HG03457 (cell line): ENCODE results near the gene DPP6.
"Not testable (repeated sequence)": the region's sequence is repeated elsewhere in the genome, so short reads cannot be mapped to it uniquely, and the experiment has no call there.

Experiments
- ATAC-seq: cut with Tn5 transposase; IDR thresholded peaks from one replicate; pipeline ENCODE4 v1.9.1; 2021; ENCODE audit warnings: moderate number of reproducible peaks; ENCODE audit not compliant: unreplicated experiment

The DPP6 gene

GRCh38 chr7:154072395-154073181 is 20.4 kb downstream of the DPP6 start:
- ATAC-seq, result not testable (repeated sequence)

GRCh38 chr7:154078523-154078922 is 26.3 kb downstream of the DPP6 start:
- ATAC-seq, result not testable (repeated sequence)

- not testable (repeated sequence) for ATAC-seq
Measured at GRCh38 chr7:154080249-154080648, 28.1 kb downstream of the DPP6 start.

- ATAC-seq, result not testable (repeated sequence)
Measured at GRCh38 chr7:154087037-154087725, 35.0 kb downstream of the DPP6 start.

GRCh38 chr7:154092093-154092492 is 39.9 kb downstream of the DPP6 start:
- not testable (repeated sequence) for ATAC-seq

DNA sequence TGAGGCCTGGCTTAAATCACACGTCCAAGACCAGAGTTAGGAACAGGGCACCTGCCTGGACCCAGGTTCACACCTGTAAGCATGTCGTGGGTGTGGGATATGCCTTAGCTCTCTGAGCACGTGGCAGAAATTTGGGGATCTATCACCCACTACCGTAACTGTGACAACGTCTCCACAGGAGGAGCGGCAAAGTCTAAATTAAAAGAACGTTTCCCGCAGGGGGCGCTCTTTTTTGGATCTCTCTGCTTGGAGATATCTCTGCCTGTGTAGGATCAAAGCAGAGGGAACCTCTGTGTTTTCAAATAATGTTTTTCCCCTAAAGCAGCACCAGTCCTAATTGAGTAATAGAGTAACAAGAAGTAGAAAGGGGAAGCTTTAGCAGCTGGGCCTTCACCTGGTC is 43.0 kb downstream of the DPP6 start:
- not testable (repeated sequence) for ATAC-seq

DNA sequence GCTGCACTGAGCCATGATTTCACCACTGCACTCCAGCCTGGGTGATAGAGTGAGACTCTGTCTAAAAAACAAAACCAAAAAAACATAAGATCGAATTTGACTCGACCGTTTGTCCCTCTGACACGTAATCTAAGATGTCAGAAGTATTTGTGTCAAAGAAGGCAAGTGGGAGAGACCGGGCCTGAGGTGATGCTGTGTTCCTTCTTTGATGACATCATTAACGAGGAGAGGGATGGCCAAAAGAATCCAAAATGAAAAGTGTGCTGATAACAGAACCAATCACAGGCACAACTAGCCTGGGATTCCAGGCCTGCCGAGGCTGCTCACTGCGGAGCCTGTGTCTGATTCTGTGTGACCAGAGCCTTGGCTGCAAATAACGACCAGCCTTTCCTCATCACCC is 52.9 kb downstream of the DPP6 start:
- ATAC-seq, result not testable (repeated sequence)

DNA sequence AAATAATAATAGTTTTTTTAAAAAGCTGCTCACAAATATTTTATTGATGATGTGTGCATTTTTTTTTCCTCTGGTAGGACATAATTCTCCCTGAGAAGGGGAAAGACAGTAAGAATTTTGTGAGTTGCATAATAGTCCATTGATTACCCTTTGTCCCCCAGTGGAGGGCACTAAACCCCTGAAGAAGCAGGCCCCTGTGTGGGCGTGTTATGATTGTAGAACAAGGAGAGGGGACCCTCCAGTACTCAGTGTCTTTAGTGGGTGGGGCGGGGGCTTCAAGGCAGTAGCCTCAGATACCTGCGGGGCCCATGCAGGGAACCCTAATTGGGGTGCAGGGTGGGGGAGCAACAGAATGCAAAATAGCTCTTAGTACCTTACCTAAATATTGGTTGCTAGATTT is 57.4 kb downstream of the DPP6 start:
- ATAC-seq, result not testable (repeated sequence)

GRCh38 chr7:154113732-154114351 is 61.6 kb downstream of the DPP6 start:
- not testable (repeated sequence) for ATAC-seq

DNA sequence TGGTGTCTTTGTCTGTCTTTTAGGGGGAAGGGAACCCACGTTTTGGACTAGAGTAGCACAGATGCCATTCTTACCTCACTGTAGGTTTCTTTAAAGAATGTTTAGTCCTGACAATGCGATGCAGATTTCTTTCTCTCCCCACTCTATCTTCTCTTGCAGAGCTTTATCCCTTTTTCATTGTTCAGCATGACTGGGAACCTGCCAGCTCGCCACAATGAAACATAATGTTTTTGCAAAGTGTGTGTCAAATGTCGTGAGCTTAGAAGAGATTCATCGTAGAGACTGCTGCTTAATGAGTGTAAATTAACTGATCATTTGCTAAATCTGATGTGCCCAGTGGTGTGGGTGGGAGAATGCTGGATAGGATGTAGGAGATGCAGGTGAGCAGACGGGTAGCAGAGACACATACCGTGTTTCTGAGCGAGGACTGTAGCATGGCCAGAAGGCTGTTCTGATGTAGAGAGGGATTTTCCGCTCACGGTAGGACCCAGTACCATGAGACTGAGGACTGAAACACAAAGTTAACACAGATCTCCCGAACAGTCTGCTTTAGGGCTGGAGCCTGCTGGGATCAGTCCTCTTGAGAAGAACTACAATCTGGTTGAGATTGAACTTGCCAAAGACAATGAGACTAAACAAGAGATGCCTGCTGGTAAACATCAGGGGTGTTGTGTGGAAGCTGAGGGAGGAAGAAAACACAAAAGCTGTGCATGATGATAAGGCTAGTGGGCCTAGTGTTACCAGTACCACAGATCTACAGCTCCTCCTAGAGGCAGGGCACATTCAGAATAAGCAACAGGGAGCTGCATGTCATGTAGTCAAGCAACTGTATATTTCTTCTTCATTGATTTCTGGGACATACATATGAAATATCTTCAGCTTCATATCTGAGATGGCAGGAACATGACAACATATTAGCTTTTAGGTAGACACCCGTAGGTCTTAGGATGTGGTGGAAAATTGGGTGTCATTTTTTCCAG is 65.5 kb downstream of the DPP6 start:
- not testable (repeated sequence) for ATAC-seq

- not testable (repeated sequence) for ATAC-seq
Measured at GRCh38 chr7:154120825-154121224, 68.6 kb downstream of the DPP6 start.

- not testable (repeated sequence) for ATAC-seq
Measured at GRCh38 chr7:154122720-154123119, 70.5 kb downstream of the DPP6 start.

- ATAC-seq, result not testable (repeated sequence)
Measured at GRCh38 chr7:154123397-154123796, 71.2 kb downstream of the DPP6 start.

DNA sequence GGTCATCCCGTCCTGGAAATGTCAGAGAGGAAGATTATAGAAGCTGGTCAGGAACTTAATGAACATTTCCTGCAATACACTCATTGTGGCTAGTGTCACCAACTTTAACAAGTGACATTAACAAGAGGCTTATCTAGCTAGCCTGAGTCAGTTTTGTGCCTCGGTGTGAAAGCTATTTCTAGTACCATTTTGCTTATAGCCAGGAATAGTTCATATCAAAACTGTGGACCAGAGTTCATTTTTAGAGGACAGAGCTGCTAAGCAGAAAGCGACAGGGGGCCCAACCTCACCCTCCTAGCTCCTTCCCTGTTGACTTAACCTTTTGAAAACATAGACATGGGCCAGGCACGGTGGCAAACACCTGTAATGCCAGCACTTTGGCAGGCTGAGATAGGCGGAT is 76.9 kb downstream of the DPP6 start:
- ATAC-seq, result not testable (repeated sequence)

DNA sequence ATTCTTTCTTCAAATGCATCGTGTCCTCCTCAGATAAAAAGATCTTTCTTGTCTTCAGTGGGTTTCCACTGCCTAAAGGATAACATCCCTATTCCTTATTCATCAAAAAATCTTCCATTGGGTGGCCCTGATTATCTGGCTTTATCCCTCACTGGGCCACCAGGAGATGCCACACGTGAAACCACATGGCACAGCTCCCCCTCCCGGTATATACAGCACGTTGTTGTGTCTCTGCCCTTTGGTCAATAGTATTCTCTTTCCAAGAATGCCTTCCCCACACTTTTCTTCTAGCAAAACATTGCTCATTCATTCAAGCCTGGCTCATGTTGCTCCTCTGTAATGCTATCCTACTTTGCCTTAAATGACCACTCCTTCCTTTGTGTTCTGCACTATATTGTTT is 80.4 kb downstream of the DPP6 start:
- ATAC-seq, result not testable (repeated sequence)

- not testable (repeated sequence) for ATAC-seq
Measured at GRCh38 chr7:154133703-154134277, 81.6 kb downstream of the DPP6 start.

GRCh38 chr7:154134698-154135097 is 82.5 kb downstream of the DPP6 start:
- ATAC-seq, result not testable (repeated sequence)

DNA sequence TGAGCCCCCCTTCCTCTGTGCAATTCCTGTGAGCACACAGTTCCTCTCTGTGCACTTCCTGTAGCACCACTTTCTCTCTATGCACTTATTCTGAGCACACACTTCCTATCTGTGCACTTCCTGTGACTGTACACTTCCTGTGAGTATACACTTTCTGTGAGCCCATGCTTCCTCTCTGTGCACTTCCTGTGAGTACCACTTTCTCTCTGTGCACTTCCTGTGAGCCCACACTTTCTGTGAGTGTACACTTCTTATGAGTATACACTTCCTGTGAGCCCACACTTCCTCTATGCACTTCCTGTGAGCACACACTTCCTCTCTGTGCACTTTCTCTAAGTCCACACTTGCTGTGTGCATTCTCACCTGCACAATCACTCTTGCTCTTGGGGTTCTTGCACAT is 83.4 kb downstream of the DPP6 start:
- ATAC-seq, result not testable (repeated sequence)

- ATAC-seq, result not testable (repeated sequence)
Measured at GRCh38 chr7:154145922-154146706, 93.9 kb downstream of the DPP6 start.
